Activated CD4-positive, alpha-beta T cell treated with anti-CD3 and anti-CD28 coated beads, Interleukin-2, Interleukin-4, amounts not matched to agents 100 ng/mL and 50 ng/mL, durations not matched to agents 16 hours and 8 hours (primary cell): Measurements from ENCODE around the gene MBNL2.

Experiments used
- DNase-seq: peaks from one replicate; pipeline ENCODE4 v3.0.0-alpha.2; 2020; ENCODE audit warnings: low spot score

Gene MBNL2

DNA sequence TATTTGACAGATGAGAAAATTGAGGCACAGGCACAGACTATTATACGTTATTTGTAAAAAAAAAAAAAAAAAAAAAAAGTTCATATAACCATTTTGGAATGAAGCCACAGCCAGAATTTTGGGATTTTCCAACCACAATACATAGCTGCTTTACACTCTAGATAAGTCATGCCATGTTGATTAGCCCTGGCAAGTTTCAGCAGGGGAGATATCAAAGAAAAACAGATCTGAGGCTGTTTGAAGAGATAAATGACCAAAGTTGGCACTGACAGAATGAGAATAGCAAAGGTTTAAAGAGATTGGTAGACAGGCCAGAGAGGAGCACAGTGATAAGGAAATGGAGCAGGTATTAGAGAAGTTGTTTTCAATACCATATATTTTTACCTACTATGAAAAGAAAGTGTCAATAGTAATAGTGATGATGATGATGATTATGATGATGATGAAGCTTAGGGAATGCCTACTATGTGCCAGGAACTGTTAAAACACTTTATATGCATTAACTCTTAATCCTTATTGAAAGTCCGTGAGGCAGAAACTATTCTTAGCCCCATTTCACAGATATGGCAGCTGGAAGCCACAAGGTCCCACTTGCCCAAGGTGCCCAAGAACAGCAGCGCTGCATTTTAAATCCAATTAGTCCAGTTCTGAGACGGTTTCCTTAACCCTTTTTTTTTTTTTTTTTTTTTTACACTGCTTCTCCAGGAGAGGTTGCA lies 105.5 kb downstream of the MBNL2 start:
- no peak for DNase-seq

DNA sequence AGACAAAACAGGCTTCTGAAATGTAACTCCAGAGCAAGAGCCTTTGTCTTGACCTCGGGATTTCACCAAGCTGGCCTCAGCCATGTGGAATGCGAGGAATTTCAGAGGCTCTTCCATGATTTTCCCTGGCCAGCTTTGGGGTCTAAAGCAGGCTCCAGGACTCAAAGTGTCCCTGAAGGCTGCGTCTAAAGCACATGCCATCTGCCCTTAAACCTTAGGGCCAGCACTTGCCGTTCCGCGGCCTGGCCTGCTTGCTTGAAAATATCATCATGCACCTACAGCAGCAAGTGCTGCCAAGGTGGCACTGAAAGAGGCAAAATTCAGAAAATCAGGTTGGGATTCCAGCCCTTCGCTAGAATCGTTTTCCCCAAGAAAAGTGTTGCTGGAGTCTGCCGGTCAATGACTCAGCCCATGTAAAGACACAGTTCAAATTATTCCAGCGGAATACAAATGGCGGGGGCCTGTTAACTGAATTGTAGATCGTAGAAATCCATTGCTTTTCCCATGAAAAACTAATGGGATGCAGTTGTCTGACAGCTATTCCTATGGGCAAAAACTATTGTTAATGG lies 106.2 kb downstream of the MBNL2 start:
- DNase-seq: no peak

DNA sequence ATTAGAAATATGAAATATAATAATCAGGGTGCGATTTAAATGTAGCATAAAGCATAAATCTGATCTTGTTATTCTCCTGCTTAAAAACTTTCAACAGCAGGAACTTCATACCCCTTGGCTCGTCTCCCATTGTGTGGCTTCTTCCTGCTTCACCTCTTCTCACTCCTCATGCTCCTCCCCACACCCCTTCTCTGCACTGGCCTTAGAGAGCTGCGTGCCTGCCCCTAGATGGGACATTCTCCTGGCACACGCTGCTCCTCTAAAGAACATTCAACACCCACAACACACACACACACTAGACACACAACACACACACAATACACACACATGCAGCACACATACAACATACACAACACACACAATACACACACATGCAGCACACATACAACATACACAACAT lies 107.2 kb downstream of the MBNL2 start:
- DNase-seq: no peak

DNA sequence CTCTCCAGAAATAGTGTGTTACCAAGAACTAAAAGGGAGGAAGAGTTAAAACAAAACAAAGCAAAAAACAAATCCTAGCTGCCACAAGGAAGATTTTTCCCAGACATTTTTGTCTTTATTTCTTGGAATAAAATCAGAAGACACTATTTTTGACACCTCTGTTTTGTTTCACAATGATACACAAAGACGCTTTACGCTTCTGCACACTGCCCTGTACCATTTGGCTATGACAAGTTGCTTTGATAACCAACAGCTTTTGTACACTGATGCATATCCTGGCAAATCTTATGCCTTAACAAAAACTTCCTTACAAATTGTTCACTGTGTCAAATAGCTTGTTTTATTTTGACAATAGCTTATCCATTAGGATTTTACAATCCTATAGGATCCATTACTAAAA lies 108.3 kb downstream of the MBNL2 start:
- no peak for DNase-seq

DNA sequence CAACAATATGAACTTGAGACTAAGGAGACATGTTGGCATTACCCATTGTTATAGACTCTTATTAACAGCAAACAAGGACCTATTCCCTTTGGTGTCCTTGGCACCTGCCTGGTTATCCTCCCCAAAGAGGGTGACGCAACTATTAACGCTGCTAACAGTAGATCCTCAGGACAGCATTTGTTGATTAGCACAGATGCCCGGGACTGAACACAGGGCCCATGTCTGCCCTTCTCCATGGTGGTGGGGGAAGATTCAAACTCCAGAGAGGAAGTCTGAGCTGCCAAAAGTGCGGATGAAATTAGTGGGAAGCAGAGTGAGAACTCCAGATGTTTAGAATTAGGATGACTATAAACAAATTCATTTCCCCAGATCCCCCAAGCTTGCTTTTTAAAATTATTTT lies 110.6 kb downstream of the MBNL2 start:
- DNase-seq: no peak

DNA sequence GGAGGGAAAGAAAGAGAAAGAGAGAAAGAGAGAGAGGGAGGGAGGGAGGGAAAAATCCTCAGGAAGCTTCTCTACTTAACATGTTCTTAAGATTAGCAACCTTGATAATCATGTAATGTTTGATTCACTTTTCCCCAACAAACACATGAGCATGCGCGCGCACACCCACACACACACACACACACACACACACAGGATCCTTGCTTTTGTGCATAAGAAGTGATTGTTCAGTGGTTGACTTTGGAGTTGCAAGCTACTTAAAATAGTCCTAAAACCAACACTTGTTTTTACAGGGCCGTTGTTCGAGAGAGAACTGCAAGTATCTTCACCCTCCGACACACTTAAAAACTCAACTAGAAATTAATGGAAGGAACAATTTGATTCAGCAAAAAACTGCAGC lies 111.8 kb downstream of the MBNL2 start:
- DNase-seq: no peak

DNA sequence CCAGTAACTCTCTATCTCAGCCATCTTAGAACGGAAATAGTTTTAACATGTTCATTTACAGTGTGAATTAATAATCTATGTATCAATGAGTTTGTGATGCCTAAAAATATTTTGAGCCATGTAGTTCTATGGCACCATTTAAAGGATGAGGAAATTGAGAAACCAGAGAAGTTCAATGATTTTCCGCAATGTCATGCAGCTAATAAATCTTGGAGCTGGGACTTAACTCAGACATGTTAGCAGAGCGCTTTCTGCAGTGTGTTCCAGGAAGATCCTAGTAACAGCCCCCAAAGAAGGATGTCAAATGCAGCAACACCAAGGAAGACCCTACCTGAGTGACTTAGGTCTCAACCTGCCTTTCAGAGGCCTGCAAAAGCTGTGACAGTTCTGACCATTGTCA lies 112.6 kb downstream of the MBNL2 start:
- no peak for DNase-seq

DNA sequence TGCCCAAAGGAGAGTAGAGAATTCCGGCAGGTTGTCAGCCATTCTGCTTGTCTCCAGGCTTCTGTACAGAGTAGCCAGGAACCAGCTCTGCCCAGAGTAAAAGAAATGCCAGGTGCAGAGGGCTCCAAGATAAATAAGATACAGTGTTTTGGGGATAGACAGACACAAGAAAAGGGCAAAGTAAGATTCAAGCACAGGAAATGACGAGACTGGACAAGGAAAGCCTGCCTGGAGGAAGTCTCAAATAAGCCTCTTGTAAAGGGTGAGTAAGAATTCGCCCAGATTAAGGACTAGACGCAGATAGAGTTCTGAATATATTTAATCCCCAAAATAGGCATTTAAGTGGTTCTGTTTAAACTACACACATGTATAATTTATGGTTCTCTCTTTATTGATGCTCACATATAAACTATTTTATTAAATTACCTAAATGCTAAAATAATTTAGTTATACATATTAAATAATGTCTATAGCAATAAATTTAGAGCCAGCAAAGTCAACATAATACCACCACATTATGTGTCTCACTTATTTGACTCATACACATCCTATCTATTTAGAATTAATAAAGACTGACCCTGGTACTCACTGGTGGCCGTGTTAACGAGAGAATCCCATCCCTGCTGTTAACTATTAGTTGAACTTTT lies 113.5 kb downstream of the MBNL2 start:
- DNase-seq: no peak

DNA sequence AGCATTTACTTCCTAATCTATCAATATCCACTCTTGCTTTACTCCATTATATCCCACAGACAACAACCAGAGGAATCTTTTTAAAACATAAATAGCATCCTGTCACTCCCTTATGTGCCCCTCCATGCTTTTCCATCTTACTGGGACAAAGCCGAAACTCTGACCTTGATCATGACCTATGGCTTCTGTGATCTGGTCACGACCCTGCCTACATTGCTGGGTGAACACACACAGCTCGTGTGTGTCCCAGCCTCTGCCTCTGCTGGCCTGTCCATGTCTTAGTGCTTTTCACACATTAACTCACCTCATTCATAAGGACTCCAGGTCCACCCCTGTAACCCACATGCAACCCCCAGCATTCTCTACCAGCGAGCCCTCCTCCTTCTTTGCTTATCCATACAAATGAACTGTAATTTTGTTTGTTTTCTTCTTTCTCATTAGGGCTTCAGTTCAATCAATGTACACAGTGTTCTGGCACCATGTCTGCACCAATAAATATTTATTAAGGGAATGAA lies 115.9 kb downstream of the MBNL2 start:
- no peak for DNase-seq

DNA sequence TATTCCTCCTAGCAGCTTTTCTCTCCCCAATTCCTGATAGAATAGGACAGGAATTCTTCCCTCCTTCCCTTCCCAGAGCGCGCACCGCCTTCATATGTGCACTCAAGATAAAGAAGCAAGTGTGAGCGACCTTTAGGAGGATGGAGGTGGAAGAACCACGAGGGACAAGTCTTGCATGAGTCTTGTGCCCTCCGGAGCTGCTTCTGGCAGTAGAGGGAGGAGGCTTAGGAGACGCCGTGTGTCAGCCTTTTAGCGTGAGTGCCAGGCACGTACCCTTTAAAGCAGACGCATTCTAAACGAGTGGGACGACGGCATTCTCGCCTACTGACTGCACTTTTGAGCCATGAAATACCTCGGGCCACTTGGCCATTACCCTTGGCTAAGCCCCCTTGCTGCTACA lies 116.4 kb downstream of the MBNL2 start:
- DNase-seq: no peak

DNA sequence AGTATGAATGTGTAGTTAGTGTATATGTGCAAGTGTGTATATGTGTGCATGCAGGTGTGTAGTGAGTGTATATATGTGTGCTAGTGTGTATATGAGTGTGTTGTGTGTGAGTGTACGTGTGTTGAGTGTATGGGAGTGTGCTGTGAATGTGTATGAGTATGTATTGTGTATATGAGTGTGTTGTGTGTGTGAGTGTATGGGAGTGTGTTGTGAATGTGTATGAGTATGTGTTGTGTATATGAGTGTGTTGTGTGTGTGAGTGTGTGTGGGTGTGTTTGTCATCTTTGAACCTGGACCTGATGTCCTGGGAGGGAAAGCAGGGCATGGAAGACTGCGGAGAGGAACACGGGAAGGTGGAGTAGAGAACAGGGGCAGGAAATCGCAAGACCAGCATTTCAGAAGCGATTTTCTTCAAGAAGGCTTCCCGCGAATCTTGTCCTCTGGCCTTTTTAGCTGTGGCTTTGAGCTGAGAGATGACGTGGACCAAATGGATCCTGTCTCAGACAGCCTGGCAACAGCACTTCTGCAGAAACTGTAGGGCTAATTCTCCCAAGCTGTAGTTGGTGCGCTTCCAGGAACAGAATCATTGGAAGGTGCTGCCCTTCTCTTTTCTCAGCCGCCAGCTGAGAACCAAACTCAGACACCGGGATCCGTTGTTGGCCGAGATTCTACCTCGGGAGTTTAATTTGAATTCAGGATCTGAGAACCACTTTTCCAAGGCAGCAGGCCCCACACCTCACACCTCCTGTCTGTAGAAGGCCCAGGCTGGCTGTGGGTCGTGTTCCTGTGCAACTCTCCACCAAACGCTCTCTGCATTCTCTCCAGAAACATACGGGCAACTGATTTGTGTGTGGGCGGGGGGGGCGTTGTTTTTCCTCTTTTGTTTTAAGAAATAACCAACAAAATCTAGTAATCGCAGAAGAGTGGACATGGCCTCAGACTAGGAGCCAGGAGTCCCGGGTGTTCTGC lies 117.2 kb downstream of the MBNL2 start:
- no peak for DNase-seq

DNA sequence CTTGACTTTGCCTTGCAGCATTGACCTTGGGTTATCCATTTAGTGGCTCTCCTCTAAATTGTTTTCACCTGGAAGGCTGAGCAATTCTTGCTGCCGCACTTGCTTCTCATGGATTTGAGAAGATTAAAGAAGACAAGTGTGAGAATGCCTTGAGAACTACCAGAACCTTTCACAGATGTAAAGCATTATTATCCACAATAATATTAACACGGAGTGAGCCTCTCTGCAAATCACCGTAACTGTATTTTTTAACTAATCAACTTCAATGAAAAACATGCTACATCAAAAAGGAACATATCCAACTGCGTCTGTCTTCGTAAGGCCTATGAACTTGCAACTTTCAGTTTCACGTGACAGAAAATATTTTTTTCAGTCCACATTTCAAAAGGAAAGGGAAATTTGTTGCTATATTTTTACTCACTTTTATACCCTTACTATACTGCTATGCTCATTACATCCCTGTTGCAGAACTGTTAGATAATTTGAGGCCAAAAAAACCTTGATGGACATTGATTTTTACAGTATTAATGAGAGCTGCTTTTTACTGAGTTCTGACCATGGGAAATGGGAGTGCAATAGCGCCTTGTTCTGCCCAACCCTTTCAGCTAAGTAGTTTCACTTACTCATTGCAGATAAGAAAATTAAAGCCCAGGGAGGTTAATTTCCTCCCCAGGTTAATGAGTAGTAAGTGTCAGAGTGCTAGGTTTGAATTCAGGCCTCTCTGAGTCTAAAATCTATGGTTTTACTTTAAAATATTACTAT lies 118.0 kb downstream of the MBNL2 start:
- peak; percentile 20 for DNase-seq

DNA sequence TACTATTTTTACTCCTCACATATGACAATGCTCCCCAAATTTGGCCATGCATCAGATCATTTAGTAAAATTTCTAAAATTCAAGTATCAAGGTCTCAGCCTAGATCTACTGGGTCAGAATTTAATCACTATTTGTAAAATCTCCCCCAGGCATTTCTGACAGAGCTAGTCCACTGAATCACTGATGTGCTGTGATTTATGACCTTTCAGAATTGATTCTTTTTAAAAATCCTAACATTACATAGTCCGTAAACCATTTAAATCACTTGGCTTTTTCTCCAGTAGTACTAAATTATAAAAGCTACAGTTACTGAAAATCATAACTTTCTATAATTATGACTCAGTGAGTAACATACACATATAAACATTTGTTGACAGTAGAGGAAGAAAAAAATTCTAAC lies 119.0 kb downstream of the MBNL2 start:
- DNase-seq: no peak

DNA sequence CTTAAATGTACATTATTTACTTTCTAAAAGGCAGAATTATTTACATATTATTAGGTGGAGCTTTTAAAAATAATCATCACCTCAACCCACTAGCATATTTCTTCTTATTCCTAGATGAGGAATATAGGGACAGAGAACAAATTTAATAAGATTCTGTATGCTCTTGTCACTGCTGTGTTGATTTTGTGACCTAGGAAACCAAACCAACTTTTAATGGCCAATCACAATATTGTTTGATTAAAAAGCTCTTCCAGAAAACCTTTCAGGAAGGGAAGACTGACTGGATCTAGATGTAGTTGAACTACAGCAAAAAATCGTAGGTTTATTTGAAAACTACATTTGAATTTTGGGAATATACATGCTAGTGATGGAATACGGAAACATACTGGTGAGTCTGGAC lies 120.0 kb downstream of the MBNL2 start:
- DNase-seq: no peak

DNA sequence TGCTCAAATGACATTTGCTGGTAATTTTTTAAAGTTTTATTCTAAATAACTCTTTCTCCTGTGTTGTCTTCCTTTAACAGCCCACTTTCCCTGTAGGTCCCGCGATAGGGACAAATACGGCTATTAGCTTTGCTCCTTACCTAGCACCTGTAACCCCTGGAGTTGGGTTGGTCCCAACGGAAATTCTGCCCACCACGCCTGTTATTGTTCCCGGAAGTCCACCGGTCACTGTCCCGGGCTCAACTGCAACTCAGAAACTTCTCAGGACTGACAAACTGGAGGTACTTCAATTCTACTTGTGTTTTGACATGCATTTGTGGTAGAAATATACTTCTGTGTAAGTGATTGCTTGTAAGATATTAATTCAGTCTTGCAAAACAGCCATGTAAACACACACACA lies 120.8 kb downstream of the MBNL2 start:
- no peak for DNase-seq

DNA sequence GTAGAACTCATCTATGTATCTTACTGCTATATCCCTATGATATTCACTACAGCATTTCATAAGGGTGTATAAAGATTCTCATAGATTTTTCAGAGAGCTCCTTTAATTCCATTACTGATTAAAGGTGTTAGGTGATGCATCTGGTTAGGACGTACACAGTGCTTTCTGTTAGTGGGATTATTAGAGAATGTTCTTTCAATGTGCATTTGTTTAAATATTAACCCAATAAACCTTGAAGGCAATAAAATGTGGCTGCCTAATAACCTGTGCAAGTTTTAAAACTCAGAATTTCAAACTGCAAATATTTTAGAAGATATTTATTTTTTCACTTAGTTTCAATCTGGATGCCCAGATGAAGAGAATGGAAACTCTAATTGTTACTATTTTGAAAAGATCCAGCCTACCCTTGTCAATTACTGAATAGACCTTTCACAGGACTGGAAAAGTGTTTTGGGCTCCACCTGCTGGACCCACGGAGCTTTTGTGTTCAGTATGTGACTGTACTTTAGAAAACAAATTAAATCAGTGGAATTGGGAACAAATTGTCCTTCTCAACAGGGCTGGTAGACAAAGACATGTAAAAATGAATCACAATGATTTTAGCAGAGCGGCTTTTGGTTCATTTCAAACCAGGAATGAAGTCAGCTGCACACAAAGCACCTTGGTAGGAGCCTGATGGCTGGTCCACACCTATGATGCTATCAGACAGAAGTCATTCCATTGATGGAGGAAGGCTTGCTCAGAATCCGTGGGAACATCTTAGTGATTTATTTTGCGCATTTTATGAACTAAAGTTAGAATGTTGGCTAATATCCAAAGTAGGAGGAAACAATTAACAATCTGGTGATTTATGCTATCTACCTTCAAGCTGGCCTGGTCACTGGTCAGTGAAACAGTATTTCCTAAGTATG lies 122.4 kb downstream of the MBNL2 start:
- peak; percentile 63 for DNase-seq

DNA sequence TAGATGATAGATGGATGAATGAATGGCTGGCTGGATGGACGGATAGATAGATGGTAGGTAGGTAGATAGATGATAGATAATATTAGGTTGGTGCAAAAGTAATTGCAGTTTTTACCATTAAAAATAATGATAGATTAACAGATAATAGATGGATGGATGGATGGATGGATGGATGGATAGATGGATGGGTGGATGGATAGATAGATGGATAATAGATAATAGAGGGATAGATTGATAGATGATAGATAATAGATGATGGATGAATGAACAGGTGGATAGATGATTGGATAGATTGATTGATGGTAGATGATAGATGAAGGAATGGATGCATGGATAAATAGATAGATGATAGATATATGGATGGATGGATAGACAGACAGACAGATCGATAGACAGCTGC lies 124.0 kb downstream of the MBNL2 start:
- DNase-seq: no peak

DNA sequence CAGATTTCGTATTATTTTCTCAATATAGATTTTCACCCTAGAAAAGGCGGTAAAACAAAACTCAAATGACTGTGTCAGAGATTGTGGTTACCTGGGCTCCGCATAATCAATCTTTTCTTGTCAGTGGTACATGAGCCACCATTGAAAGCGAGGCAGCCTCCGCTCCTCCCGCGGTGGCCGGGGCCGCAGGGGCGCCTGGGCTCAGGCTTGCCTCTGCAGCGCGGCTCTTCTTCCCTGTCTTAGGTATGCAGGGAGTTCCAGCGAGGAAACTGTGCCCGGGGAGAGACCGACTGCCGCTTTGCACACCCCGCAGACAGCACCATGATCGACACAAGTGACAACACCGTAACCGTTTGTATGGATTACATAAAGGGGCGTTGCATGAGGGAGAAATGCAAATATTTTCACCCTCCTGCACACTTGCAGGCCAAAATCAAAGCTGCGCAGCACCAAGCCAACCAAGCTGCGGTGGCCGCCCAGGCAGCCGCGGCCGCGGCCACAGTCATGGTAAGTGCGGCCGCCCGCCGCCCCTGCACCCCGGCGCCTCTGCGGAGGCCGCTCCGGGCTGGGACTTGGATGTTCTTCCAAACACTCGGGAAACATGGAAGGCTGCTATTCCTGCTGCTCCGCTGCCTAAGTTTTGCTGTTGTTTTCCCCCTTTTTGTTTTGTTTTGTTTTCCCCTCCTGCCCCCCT lies 124.6 kb downstream of the MBNL2 start:
- no peak for DNase-seq

DNA sequence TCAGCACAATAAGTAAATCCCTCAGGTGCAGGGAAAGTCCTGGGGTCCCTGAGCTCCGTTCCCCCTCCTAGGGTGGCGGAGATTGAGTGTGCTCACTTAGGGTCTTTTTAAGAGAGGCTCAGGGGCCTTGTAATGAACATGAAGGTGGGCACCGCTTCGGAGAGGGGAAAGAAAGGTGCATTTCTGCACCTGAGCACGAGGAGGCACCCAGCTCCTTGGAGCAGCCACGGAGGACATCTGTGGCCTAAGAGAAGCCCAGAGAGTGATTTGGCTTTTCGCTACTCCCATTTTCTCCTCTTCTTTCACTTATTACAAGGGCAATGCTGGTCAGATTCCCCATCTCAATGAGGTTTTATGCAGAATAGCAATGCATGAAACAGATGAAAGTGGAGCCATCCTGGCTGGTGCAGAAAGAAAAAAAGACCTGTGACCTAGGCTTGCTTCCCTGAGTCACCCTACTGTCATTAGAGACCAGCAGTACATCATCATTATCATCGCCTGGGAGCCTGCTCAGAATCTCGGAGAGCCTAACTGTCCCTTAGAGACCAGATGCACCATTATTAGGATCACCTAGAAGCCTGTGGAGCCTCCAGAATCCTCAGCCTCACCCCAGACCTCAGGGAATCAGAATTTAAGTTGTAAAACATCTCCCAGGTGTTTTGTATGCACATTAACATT lies 125.3 kb downstream of the MBNL2 start:
- DNase-seq: no peak
